ENCODE data around the gene NLRP1.

The NLRP1 gene

GRCh38 chr17:5584383-5585286 is at the start of gene NLRP1:
TSS of gene NLRP1 (minus strand) at chr17:5584509. CDS start at chr17:5583957, 552 bp downstream.
- DNase-seq: no peak

- DNase-seq: no peak
Measured at GRCh38 chr17:5631958-5632590, 47.8 kb upstream of the NLRP1 start.

- no peak for DNase-seq
Measured at GRCh38 chr17:5630434-5630833, 46.1 kb upstream of the NLRP1 start.

GRCh38 chr17:5629128-5629527 is 44.8 kb upstream of the NLRP1 start:
- DNase-seq: no peak

- no peak for DNase-seq
Measured at GRCh38 chr17:5628262-5628661, 44.0 kb upstream of the NLRP1 start.

- no peak for DNase-seq
Measured at GRCh38 chr17:5624211-5624610, 39.9 kb upstream of the NLRP1 start.

- DNase-seq: no peak
Measured at GRCh38 chr17:5621729-5622128, 37.4 kb upstream of the NLRP1 start.

- DNase-seq: no peak
Measured at GRCh38 chr17:5621026-5621425, 36.7 kb upstream of the NLRP1 start.

GRCh38 chr17:5619088-5619740 is 34.9 kb upstream of the NLRP1 start:
- DNase-seq: peak; percentile 100

- no peak for DNase-seq
Measured at GRCh38 chr17:5618476-5618875, 34.2 kb upstream of the NLRP1 start.

GRCh38 chr17:5615476-5615875 is 31.2 kb upstream of the NLRP1 start:
- DNase-seq: no peak

GRCh38 chr17:5610956-5611355 is 26.6 kb upstream of the NLRP1 start:
- DNase-seq: no peak

- no peak for DNase-seq
Measured at GRCh38 chr17:5608399-5609112, 24.2 kb upstream of the NLRP1 start.

GRCh38 chr17:5607946-5608345 is 23.6 kb upstream of the NLRP1 start:
- DNase-seq: no peak

GRCh38 chr17:5605452-5605851 is 21.1 kb upstream of the NLRP1 start:
- DNase-seq: no peak

GRCh38 chr17:5600041-5600440 is 15.7 kb upstream of the NLRP1 start:
- no peak for DNase-seq

GRCh38 chr17:5598457-5598856 is 14.1 kb upstream of the NLRP1 start:
- no peak for DNase-seq

GRCh38 chr17:5596421-5596820 is 12.1 kb upstream of the NLRP1 start:
- DNase-seq: no peak

GRCh38 chr17:5595831-5596230 is 11.5 kb upstream of the NLRP1 start:
- DNase-seq: no peak

- DNase-seq: peak; percentile 19
Measured at GRCh38 chr17:5592382-5592781, 8.1 kb upstream of the NLRP1 start.

GRCh38 chr17:5591966-5592365 is 7.7 kb upstream of the NLRP1 start:
- DNase-seq: no peak

- DNase-seq: no peak
Measured at GRCh38 chr17:5588584-5588983, 4.3 kb upstream of the NLRP1 start.

- DNase-seq: peak; percentile 33
Measured at GRCh38 chr17:5587438-5588032, 3.2 kb upstream of the NLRP1 start.

Data from NCI-H526 treated with DMSO at 0.1 percent for 48 hours (cell line).